Stimulated activated CD8-positive, alpha-beta memory T cell treated with anti-CD3 and anti-CD28 coated beads, Interleukin-12 subunit alpha, Interleukin-12 subunit beta, amount 100 ng/mL, for 4 hours (primary cell): ENCODE measurements around the gene OSBPL2.

ENCODE experiments used
- DNase-seq: peaks from one replicate; pipeline ENCODE4 v3.0.0-alpha.2; 2020; ENCODE audit warnings: low read depth

Gene OSBPL2

GRCh38 chr20:62326959-62327725, 88.8 kb downstream of the OSBPL2 start:
- no peak for DNase-seq

- no peak for DNase-seq
These were observed 89.6 kb downstream of the OSBPL2 start for GRCh38 chr20:62327726-62328495.

- no peak for DNase-seq
These were observed 90.5 kb downstream of the OSBPL2 start for GRCh38 chr20:62328684-62329388.

- DNase-seq: no peak
These were observed 91.4 kb downstream of the OSBPL2 start for GRCh38 chr20:62329389-62330377.

GRCh38 chr20:62330576-62331317, 92.4 kb downstream of the OSBPL2 start:
- DNase-seq: no peak

GRCh38 chr20:62331347-62331746, 93.0 kb downstream of the OSBPL2 start:
- no peak for DNase-seq

- DNase-seq: no peak
These were observed 94.1 kb downstream of the OSBPL2 start for GRCh38 chr20:62332421-62332820.

- no peak for DNase-seq
These were observed 94.9 kb downstream of the OSBPL2 start for GRCh38 chr20:62332989-62333819.

GRCh38 chr20:62333820-62334595, 95.7 kb downstream of the OSBPL2 start:
- no peak for DNase-seq

GRCh38 chr20:62334881-62335280, 96.6 kb downstream of the OSBPL2 start:
- no peak for DNase-seq

- no peak for DNase-seq
These were observed 97.2 kb downstream of the OSBPL2 start for GRCh38 chr20:62335532-62335931.

- DNase-seq: no peak
These were observed 98.0 kb downstream of the OSBPL2 start for GRCh38 chr20:62336329-62336728.

GRCh38 chr20:62336775-62337557, 98.6 kb downstream of the OSBPL2 start:
- DNase-seq: no peak

GRCh38 chr20:62337558-62338293, 99.4 kb downstream of the OSBPL2 start:
- DNase-seq: no peak

GRCh38 chr20:62338294-62338620, 99.9 kb downstream of the OSBPL2 start:
- DNase-seq: no peak

- DNase-seq: no peak
These were observed 101.3 kb downstream of the OSBPL2 start for GRCh38 chr20:62339647-62340062.

GRCh38 chr20:62342910-62343309, 104.6 kb downstream of the OSBPL2 start:
- no peak for DNase-seq

- DNase-seq: no peak
These were observed 105.8 kb downstream of the OSBPL2 start for GRCh38 chr20:62344092-62344491.
